HepG2 (cell line): ENCODE results near the gene TM9SF2. TPM values are rescaled to one million over a fixed set of nuclear protein-coding genes. Genes with fewer than 3 reads are reported as not detected.
A peak's percentile ranks its signal among the peaks of the same experiment; 100 is the strongest.

Experiments used
- ATAC-seq: fragments of 200-7000 bp; cut with Tn5 transposase; 3 replicates; pipeline ENCODE4 v1.9.1; 2020; ENCODE audit warnings: mild to moderate bottlenecking, moderate library complexity
- BruUV-seq: library from RNA; stranded (reverse); fragments of 400-500 nt; replicated peaks from 2 replicates; lab custom pipeline; 2021; lab: Mats Ljungman, UMichigan
- CTCF ChIA-PET: fragments of 300-600 bp; formaldehyde crosslinking; extraction: SDS; loops from one replicate; lab custom pipeline; 2021; ENCODE audit warnings: low total read pairs, inconsistent platforms, low intra/inter-chr PET ratio; lab: Yijun Ruan, JAX
- POLR2A ChIA-PET: fragments of 350-600 bp; sonication (Branson Sonifier 250); formaldehyde crosslinking; loops from one replicate; lab custom pipeline; 2020; ENCODE audit warnings: antibody characterized with exemption, inconsistent platforms; lab: Yijun Ruan, JAX
- DNase-seq: peaks from one replicate; pipeline ENCODE4 v3.0.0-alpha.2; 2015; ENCODE audit warnings: low spot score
- FAIRE-seq: peaks from 3 replicates; lab custom pipeline; 2011; peaks lifted over from hg19 to GRCh38; lab: Jason Lieb, UNC
- H2AFZ ChIP-seq: one replicate; pipeline ENCODE4 v1.6.1; 2011; ENCODE audit warnings: low read length, inconsistent platforms
- H3K27ac ChIP-seq: fragments of 300-600 bp; 3 replicates; pipeline ENCODE4 v1.8.0; 2011; ENCODE audit warnings: mixed run types, mild to moderate bottlenecking, mixed read lengths, low read length, inconsistent platforms; ENCODE audit not compliant: insufficient read depth; ENCODE audit errors: extremely low read length
- H3K27me3 ChIP-seq, 2 experiments: fragments of 200-600 bp in 1 of 2; 2 replicates in 1 of 2; 3 replicates in 1 of 2; pipeline versions ENCODE4 v1.6.0 to v1.8.0; 2011; ENCODE audit warnings: low read length in 2 of 2, mild to moderate bottlenecking in 2 of 2, moderate library complexity in 2 of 2, inconsistent platforms in 1 of 2; ENCODE audit not compliant: insufficient read depth in 2 of 2, control insufficient read depth in 1 of 2
- H3K36me3 ChIP-seq, 2 experiments: fragments of 200-600 bp in 1 of 2; replicated peaks in 1 of 2; 2 replicates in 1 of 2; 3 replicates in 1 of 2; pipeline versions ENCODE4 v1.5.1 to v1.8.0; 2011; ENCODE audit warnings: low read length in 2 of 2, inconsistent platforms in 1 of 2; ENCODE audit not compliant: insufficient read depth in 2 of 2, control insufficient read depth in 1 of 2
- H3K4me1 ChIP-seq: 2 replicates; pipeline ENCODE4 v1.5.1; 2012; ENCODE audit warnings: low read length, inconsistent platforms; ENCODE audit not compliant: insufficient read depth
- H3K4me2 ChIP-seq: 2 replicates; pipeline ENCODE4 v1.6.0; 2011; ENCODE audit warnings: low read depth, low read length, inconsistent platforms
- H3K4me3 ChIP-seq, 3 experiments: fragments of 200-600 bp in 1 of 3; sonication (generic), shearing (Covaris generic) in 1 of 3; replicated peaks in 1 of 3; 2 replicates each; pipeline ENCODE4 v1.5.1; 2011 to 2016; ENCODE audit warnings: low read length in 3 of 3, inconsistent platforms in 2 of 3, low read depth in 2 of 3, mild to moderate bottlenecking in 2 of 3, control low read depth in 1 of 3, mixed read lengths in 1 of 3; ENCODE audit not compliant: insufficient read depth in 1 of 3
- H3K79me2 ChIP-seq: one replicate; pipeline ENCODE4 v1.6.1; 2011; ENCODE audit warnings: low read length, inconsistent platforms; ENCODE audit not compliant: insufficient read depth
- H3K9ac ChIP-seq: 2 replicates; pipeline ENCODE4 v1.6.0; 2011; ENCODE audit warnings: mild to moderate bottlenecking, low read depth, low read length, inconsistent platforms; ENCODE audit not compliant: insufficient read depth
- H3K9me3 ChIP-seq: 2 replicates; pipeline ENCODE4 v1.5.1; 2012; ENCODE audit warnings: mild to moderate bottlenecking, low read length
- H4K20me1 ChIP-seq: 2 replicates; pipeline ENCODE4 v1.6.0; 2011; ENCODE audit warnings: inconsistent platforms, mild to moderate bottlenecking, low read length, moderate library complexity; ENCODE audit not compliant: insufficient read depth
- ATF1 ChIP-seq: IDR thresholded peaks from 2 replicates; pipeline ENCODE4 v1.6.1; 2016; ENCODE audit warnings: mild to moderate bottlenecking, control low read depth
- CEBPB ChIP-seq: IDR thresholded peaks from 2 replicates; pipeline ENCODE4 v1.6.1; 2011; ENCODE audit warnings: low read depth, low read length, improper control_type of control experiment, borderline replicate concordance
- IRF2 ChIP-seq: IDR thresholded peaks from 2 replicates; pipeline ENCODE4 v1.6.1; 2018; ENCODE audit warnings: missing genetic modification reagents, missing compliant biosample characterization
- KDM5A ChIP-seq: fragments of 200-600 bp; sonication (generic); IDR thresholded peaks from 2 replicates; pipeline ENCODE4 v1.7.0; 2018; ENCODE audit warnings: antibody characterized with exemption, mild to moderate bottlenecking, low read length, borderline replicate concordance
- MAFK ChIP-seq, 2 experiments: IDR thresholded peaks in 1 of 2; conservative IDR thresholded peaks in 1 of 2; 2 replicates each; pipeline ENCODE4 v1.6.1; 2011; ENCODE audit warnings: improper control_type of control experiment in 2 of 2, low read length in 2 of 2
- ZNF629 ChIP-seq: sonication (generic); formaldehyde crosslinking; conservative IDR thresholded peaks from 2 replicates; pipeline ENCODE4 v1.5.0; 2020; ENCODE audit warnings: missing genetic modification reagents
- WGBS: methylation state at CpG from one replicate; pipeline ENCODE4 v1.1.6; 2017; ENCODE audit warnings: low lambda C conversion rate; 5-methylcytosine and 5-hydroxymethylcytosine counted together
- in situ Hi-C: cut with HindIII; loops from 2 replicates; pipeline ENCODE4 v1.10.0; 2017; ENCODE audit warnings: low pct_unique_long_range_greater_than_20kb; ENCODE audit not compliant: extremely low pct_ligation_motif_present
- intact Hi-C: fragments of 100-400 bp; cut with micrococcal nuclease; formaldehyde crosslinking; loops from one replicate; pipeline ENCODE4 v1.10.0; 2022; ENCODE audit not compliant: unreplicated experiment
- polyA plus RNA-seq, 8 experiments: library from polyadenylated mRNA; depleted of rRNA in 3 of 8; stranded (reverse) in 7 of 8; unstranded in 1 of 8; fragments of >200 nt; fragmentation: Illumina TruSeq in 4 of 8; extraction: Trizol in 4 of 8; gene quantifications; 2 replicates each; pipeline versions ENCODE4 v1.2.1 to v1.2.3, GENCODE V29; 2011 to 2016; ENCODE audit warnings: low read depth in 4 of 8, missing spikeins in 1 of 8, mixed read lengths in 1 of 8; ENCODE audit not compliant: insufficient read depth in 1 of 8
- total RNA-seq, 5 experiments: library from RNA; depleted of rRNA; stranded (reverse); fragments of >200 nt; fragmentation: Illumina TruSeq; extraction: Trizol; gene quantifications; 2 replicates each; pipeline ENCODE4 v1.2.3, GENCODE V29; 2016; ENCODE audit warnings: low read depth in 1 of 5
- TF ChIP-seq, protein P1 (sequence below): sonication (generic); formaldehyde crosslinking; IDR thresholded peaks from 2 replicates; pipeline ENCODE4 v1.9.0; 2021; ENCODE audit warnings: missing genetic modification reagents, mild to moderate bottlenecking, borderline replicate concordance

Gene TM9SF2
- total and polyA plus RNA-seq, 2 of the 13 experiments (the other 11 are each of a cell fraction or from before 2014, with no cell fraction given) = 94.1 to 123 TPM

GRCh38 chr13:99469041-99469440 lies 32.2 kb upstream of the TM9SF2 start:
- ATAC-seq (no peak), DNase-seq (no peak), FAIRE-seq (no peak)
- no peaks in the 10 kb centered on the region for H3K79me2 ChIP-seq
- POLR2A ChIA-PET = no interaction called here
- no peaks in the 10 kb centered on the region for H4K20me1 ChIP-seq
- no peak overlapping the region for H3K9ac ChIP-seq
- CTCF ChIA-PET = no interaction called here
- H2AFZ ChIP-seq = no peak overlapping the region
- no peaks in the 10 kb centered on the region for H3K4me1 ChIP-seq
- TF ChIP-seq IRF2 (CRISPR knock-in tag) = no peak
- no peak for TF ChIP-seq ATF1
- TF ChIP-seq CEBPB = peak; percentile 49; the same call in 1 of the 2 replicates
- no peak for TF ChIP-seq KDM5A
- TF ChIP-seq, protein P1, sequence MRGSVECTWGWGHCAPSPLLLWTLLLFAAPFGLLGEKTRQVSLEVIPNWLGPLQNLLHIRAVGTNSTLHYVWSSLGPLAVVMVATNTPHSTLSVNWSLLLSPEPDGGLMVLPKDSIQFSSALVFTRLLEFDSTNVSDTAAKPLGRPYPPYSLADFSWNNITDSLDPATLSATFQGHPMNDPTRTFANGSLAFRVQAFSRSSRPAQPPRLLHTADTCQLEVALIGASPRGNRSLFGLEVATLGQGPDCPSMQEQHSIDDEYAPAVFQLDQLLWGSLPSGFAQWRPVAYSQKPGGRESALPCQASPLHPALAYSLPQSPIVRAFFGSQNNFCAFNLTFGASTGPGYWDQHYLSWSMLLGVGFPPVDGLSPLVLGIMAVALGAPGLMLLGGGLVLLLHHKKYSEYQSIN = no peak
- H3K4me3 ChIP-seq = no peak overlapping the region
- no peak overlapping the region for H3K4me2 ChIP-seq
- H3K9me3 ChIP-seq = no peaks in the 10 kb centered on the region
- in situ Hi-C loops = no loop called here
- 59% methylated on average over 2 of the region's 2 CpGs for WGBS
- H3K27ac ChIP-seq = no peak overlapping the region
- intact Hi-C loops = no loop called here
- H3K27me3 ChIP-seq = peaks cover 0 to 10% of the 10 kb centered on the region in 2 experiments; a peak in 2 of 5 replicates
- BruUV-seq = no TSS peak
- H3K36me3 ChIP-seq = no peaks in the 10 kb centered on the region

- no peaks in the 10 kb centered on the region for H3K36me3 ChIP-seq
- POLR2A ChIA-PET = no interaction called here
- H3K27me3 ChIP-seq = peaks cover 0 to 10% of the 10 kb centered on the region in 2 experiments; a peak in 1 of 5 replicates
- no peak for DNase-seq
- in situ Hi-C loops = no loop called here
- H3K4me3 ChIP-seq = no peak overlapping the region
- H4K20me1 ChIP-seq = no peaks in the 10 kb centered on the region
- intact Hi-C loops = no loop called here
- ATAC-seq = no peak
- no peaks in the 10 kb centered on the region for H3K9me3 ChIP-seq
- H3K9ac ChIP-seq = no peak overlapping the region
- no peak overlapping the region for H2AFZ ChIP-seq
- CTCF ChIA-PET = no interaction called here
- 31% methylated on average over 6 of the region's 6 CpGs for WGBS
- H3K79me2 ChIP-seq = no peaks in the 10 kb centered on the region
- H3K4me2 ChIP-seq = no peak overlapping the region
- no TSS peak for BruUV-seq
- FAIRE-seq = no peak
- no peak overlapping the region for H3K27ac ChIP-seq
- peak; percentile 18 to 33; a peak in 2 of 4 replicates for TF ChIP-seq MAFK (conservative IDR thresholded peaks at IDR 0.05 in 1 of 2, IDR thresholded peaks at IDR 0.05 in 1 of 2; ENCODE audit: low read length in 2 of 2)
- TF ChIP-seq ZNF629 (CRISPR knock-in tag) = no peak
- H3K4me1 ChIP-seq = no peaks in the 10 kb centered on the region
Measured at GRCh38 chr13:99470027-99470426, 31.2 kb upstream of the TM9SF2 start.
